HepG2 (cell line): ENCODE data around the gene THADA. TPM values are rescaled to one million over a fixed set of nuclear protein-coding genes. Genes with fewer than 3 reads are reported as not detected.

Experiments
- AKAP8 ChIP-seq: sonication (generic); formaldehyde crosslinking; IDR thresholded peaks from 2 replicates; pipeline ENCODE4 v1.5.1; 2020; ENCODE audit warnings: mild to moderate bottlenecking, missing genetic modification reagents
- ARID4A ChIP-seq: sonication (generic); formaldehyde crosslinking; IDR thresholded peaks from 2 replicates; pipeline ENCODE4 v1.5.0; 2020; ENCODE audit warnings: mild to moderate bottlenecking, missing genetic modification reagents, borderline replicate concordance
- BRD4 ChIP-seq: sonication (generic); formaldehyde crosslinking; IDR thresholded peaks from 2 replicates; pipeline ENCODE4 v1.4.0; 2020; ENCODE audit warnings: missing genetic modification reagents
- CENPT ChIP-seq: sonication (generic); formaldehyde crosslinking; IDR thresholded peaks from 2 replicates; pipeline ENCODE4 v1.8.0; 2022; ENCODE audit warnings: low read depth, mild to moderate bottlenecking, moderate library complexity, missing genetic modification reagents
- CERS6 ChIP-seq: sonication (generic); formaldehyde crosslinking; IDR thresholded peaks from 2 replicates; pipeline ENCODE4 v1.5.0; 2020; ENCODE audit warnings: missing genetic modification reagents
- EP300 ChIP-seq, 3 experiments: sonication (generic) in 1 of 3; formaldehyde crosslinking in 1 of 3; IDR thresholded peaks; 2 replicates each; pipeline versions ENCODE4 v1.5.1 to v1.6.1; 2011 to 2020; ENCODE audit warnings: low read depth in 2 of 3, low read length in 2 of 3, borderline replicate concordance in 1 of 3, improper control_type of control experiment in 1 of 3, mild to moderate bottlenecking in 1 of 3, missing genetic modification reagents in 1 of 3, moderate library complexity in 1 of 3
- IRF1 ChIP-seq: sonication (generic); formaldehyde crosslinking; IDR thresholded peaks from 2 replicates; pipeline ENCODE4 v1.4.0; 2020; ENCODE audit warnings: low read depth, mild to moderate bottlenecking, missing genetic modification reagents
- NFKBIZ ChIP-seq: IDR thresholded peaks from 2 replicates; pipeline ENCODE4 v1.6.1; 2018; ENCODE audit warnings: missing genetic modification reagents, missing compliant biosample characterization
- PAX8 ChIP-seq: sonication (generic); formaldehyde crosslinking; IDR thresholded peaks from 2 replicates; pipeline ENCODE4 v1.8.0; 2022; ENCODE audit warnings: mild to moderate bottlenecking, missing genetic modification reagents, borderline replicate concordance
- PRDM10 ChIP-seq: sonication (generic); formaldehyde crosslinking; IDR thresholded peaks from 2 replicates; pipeline ENCODE4 v1.4.0; 2020; ENCODE audit warnings: low read depth, missing genetic modification reagents
- RXRA ChIP-seq: sonication (generic); formaldehyde crosslinking; IDR thresholded peaks from 2 replicates; pipeline ENCODE4 v1.5.1; 2020; ENCODE audit warnings: missing genetic modification reagents
- TBX3 ChIP-seq: fragments of 450-650 bp; IDR thresholded peaks from 2 replicates; pipeline ENCODE4 v1.6.1; 2017; ENCODE audit warnings: antibody characterized with exemption, mild to moderate bottlenecking, inconsistent platforms, borderline replicate concordance
- TEAD3 ChIP-seq: optimal IDR thresholded peaks from 2 replicates; pipeline ENCODE3; 2016; ENCODE audit warnings: borderline replicate concordance
- ZNF138 ChIP-seq: sonication (generic); formaldehyde crosslinking; IDR thresholded peaks from 2 replicates; pipeline ENCODE4 v1.5.0; 2020; ENCODE audit warnings: mild to moderate bottlenecking, low read depth, missing genetic modification reagents
- ZNF343 ChIP-seq: sonication (generic); formaldehyde crosslinking; IDR thresholded peaks from 2 replicates; pipeline ENCODE4 v1.4.0; 2020; ENCODE audit warnings: mild to moderate bottlenecking, missing genetic modification reagents
- ZNF572 ChIP-seq: sonication (generic); formaldehyde crosslinking; IDR thresholded peaks from 2 replicates; pipeline ENCODE4 v1.5.1; 2020; ENCODE audit warnings: mild to moderate bottlenecking, missing genetic modification reagents
- ZNF674 ChIP-seq: sonication (generic); formaldehyde crosslinking; IDR thresholded peaks from 2 replicates; pipeline ENCODE4 v1.5.0; 2020; ENCODE audit warnings: low read depth, mild to moderate bottlenecking, missing genetic modification reagents
- polyA plus RNA-seq, 8 experiments: library from polyadenylated mRNA; depleted of rRNA in 3 of 8; stranded (reverse) in 7 of 8; unstranded in 1 of 8; fragments of >200 nt; fragmentation: Illumina TruSeq in 4 of 8; extraction: Trizol in 4 of 8; gene quantifications; 2 replicates each; pipeline versions ENCODE4 v1.2.1 to v1.2.3, GENCODE V29; 2011 to 2016; ENCODE audit warnings: low read depth in 4 of 8, missing spikeins in 1 of 8, mixed read lengths in 1 of 8; ENCODE audit not compliant: insufficient read depth in 1 of 8
- total RNA-seq, 5 experiments: library from RNA; depleted of rRNA; stranded (reverse); fragments of >200 nt; fragmentation: Illumina TruSeq; extraction: Trizol; gene quantifications; 2 replicates each; pipeline ENCODE4 v1.2.3, GENCODE V29; 2016; ENCODE audit warnings: low read depth in 1 of 5

Gene THADA
- total and polyA plus RNA-seq, 2 of the 13 experiments (the other 11 are each of a cell fraction or from before 2014, with no cell fraction given) = 12.7 to 21.7 TPM

GRCh38 chr2:43225788-43226557 is 369.9 kb downstream of the THADA start (continued):
- TF ChIP-seq ZNF343 (0 out of 2 replicates have a peak, but pooled peaks have one; percentile 13), PAX8 (0 out of 2 replicates have a peak, but pooled peaks have one; percentile 30), CERS6 (CRISPR knock-in tag) (no peak), CENPT (0 out of 2 replicates have a peak, but pooled peaks have one; percentile 23), ZNF572 (CRISPR knock-in tag) (peak; percentile 79; the same call in 1 of the 2 replicates), IRF1 (CRISPR knock-in tag) (peak; percentile 17; the same call in 1 of the 2 replicates), ZNF674 (CRISPR knock-in tag) (0 out of 2 replicates have a peak, but pooled peaks have one; percentile 12), BRD4 (0 out of 2 replicates have a peak, but pooled peaks have one; percentile 16), ARID4A (CRISPR knock-in tag) (peak; percentile 56; the same call in 1 of the 2 replicates), NFKBIZ (0 out of 2 replicates have a peak, but pooled peaks have one; percentile 31), AKAP8 (CRISPR knock-in tag) (0 out of 2 replicates have a peak, but pooled peaks have one; percentile 18), ZNF138 (CRISPR knock-in tag) (peak; percentile 8; the same call in 1 of the 2 replicates), TEAD3 (CRISPR knock-in tag) (peak; percentile 22), EP300 (IDR thresholded peaks at IDR 0.05; ENCODE audit: low read depth in 2 of 2, low read length in 2 of 2) (no peak), EP300 (CRISPR knock-in tag; IDR thresholded peaks at IDR 0.05; ENCODE audit: borderline replicate concordance) (no peak), TBX3 (no peak; the same call in 1 of the 2 replicates), RXRA (CRISPR knock-in tag) (peak; percentile 65; the same call in 1 of the 2 replicates), PRDM10 (CRISPR knock-in tag) (peak; percentile 28; the same call in 1 of the 2 replicates)
